HS-5 (cell line): ENCODE measurements around the gene NLRP8.
"Not testable (repeated sequence)": the region's sequence is repeated elsewhere in the genome, so short reads cannot be mapped to it uniquely, and the experiment has no call there.

Experiments used
- DNase-seq: peaks from one replicate; pipeline ENCODE4 v3.0.0-alpha.2; 2012; ENCODE audit warnings: low read depth

Gene NLRP8

DNA sequence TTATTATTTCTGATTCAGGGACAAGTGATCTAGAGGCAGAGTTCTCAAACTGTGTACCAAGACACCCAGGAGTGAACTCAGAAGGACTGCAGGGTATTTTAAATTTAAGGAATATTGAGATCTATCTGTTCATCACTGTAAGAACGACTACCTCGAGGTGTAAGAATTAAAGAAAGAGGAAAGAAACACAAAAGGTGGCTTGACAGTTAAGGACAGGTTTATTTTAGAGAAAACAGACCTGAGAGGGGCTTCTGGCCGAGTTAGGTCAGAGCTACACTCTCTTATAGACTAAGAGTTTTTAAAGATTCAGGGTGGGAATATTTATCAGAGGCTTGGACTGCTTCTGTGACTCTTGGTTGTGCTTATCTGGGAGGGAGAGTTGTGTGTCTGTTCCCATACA is 26.4 kb downstream of the NLRP8 start:
- no peak for DNase-seq

DNA sequence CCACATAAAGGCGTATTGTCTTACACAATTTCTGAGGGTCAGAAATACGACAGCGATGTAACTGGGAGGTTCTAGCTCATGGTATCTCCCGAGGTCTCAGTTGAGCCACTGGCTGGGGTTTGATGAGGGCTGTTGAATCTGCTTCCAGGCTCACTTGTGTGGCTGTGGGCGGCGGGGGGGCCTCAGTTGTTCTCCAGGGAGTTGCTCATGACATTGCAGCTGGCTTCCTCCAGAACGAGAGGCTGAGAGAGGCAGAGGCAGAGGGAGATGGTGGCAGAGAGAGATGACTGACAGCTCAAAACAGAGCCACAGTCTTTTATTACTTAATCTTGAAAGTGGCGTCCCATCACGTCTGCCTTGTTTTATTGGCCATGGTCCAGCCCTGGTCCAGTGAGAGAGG is 32.8 kb downstream of the NLRP8 start:
- no peak for DNase-seq

DNA sequence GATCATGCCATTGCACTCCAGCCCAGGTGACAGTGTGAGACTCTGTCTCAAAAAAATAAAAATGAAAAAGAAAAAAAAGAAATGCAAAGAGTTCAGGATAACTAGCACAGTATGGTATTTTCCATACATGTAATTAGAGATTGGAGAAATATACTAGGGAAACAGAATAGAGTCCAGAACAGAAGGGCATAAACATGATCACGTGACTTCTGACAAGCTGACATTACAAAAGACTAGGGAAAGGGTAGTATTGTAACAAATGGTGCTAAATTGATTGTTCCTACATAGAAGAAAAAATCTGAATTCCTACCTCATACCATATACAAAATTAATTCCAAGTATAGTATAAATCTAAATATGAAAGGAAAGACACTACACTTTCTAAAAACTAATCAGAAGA is 37.6 kb downstream of the NLRP8 start:
- DNase-seq: no peak

DNA sequence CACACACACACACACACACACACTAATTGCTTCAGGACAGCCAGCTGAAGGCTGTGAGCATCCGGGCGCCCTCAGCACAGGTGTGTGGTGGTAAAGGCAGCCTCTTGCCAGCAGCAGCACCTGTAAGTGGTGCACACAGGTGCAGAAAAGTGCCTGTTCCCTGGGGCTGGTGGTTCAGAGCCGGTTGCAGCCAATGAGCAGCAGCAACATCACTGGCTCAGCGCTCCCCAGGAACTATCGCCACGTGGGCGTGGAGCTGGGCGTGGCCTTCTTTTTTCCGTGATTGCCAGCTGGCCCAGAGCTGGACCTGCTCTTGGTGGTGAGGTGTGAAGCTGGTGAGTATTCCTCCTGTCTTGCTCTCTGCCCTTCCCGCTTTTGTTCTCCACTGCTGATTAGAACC is 38.9 kb downstream of the NLRP8 start, which contains the start of gene NLRP5:
TSS of gene NLRP5 (plus strand) at position 289 of the 400 bp plus-strand sequence.
- DNase-seq: no peak

DNA sequence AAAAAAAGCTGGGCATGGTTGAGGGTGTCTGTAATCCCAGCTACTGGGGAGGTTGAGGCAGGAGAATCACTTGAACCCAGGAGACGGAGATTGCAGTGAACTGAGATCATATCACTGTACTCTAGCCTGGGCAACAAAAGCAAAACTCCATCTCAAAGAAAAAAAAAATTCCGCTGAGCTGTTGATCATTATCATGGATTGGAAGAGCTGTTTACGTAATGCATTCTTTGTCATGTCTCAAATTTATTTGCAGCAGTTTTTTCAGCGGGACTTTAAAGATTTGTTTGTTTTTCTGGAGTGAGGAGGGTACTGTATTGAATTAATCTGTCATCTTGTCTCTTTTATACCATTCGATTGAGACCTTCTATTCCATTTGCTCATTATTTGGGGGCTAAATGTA is 43.2 kb downstream of the NLRP8 start:
- DNase-seq: no peak

DNA sequence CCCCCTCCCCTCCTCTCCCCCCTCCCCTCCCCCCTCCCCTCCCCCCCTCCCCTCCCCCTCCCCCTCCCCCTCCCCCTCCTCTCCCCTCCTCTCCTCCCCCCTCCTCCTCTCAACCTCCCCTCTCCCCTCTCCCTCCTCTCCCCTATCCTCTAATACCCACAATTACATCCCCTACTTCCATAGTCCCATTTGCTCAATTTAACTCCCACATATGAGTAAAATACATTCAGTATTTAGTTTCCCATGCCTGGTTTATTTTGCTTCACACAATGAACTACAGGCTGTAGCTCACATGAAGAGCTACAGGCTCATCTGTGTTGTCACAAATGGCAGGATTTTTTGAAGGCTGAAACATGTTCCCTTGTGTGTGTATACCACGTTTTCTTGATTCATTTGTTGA is 45.9 kb downstream of the NLRP8 start:
- no peak for DNase-seq

DNA sequence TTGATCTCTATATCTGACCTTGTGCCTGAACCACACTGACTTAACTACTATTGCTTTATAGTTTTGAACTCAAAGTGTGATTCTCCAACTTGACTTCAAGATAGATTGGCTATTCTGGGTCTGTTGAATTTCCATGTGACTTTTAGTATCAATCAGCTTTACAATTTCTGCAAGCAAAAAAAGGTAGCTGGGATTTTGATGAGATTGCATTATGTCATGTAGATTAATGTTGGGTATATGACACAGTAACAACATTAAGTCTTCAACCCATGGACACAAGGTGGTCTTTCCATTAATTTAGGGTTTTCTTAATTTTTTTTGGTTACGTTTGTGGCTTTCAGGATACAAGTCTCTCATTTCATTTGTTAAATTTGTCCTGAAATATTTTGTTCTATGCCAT is 67.1 kb downstream of the NLRP8 start:
- no peak for DNase-seq

DNA sequence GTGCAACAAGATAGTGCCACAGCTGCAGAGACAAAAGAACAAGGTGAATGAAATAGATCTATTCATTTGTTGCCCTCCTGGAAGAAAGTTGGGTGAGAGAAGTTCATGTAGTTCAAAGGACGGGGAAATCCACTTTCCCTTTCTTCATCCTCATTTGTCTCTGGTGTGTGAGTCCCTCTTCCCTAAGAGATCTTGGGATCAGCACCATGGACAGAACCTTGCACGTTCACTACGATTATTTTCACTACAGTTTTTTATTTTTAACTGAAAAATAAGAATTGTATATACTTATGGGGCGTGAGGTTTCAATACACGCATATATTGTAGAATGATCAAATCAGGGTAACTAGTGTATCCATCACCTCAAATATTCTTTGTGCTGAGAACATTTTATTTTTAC is 68.1 kb downstream of the NLRP8 start:
- no peak for DNase-seq

DNA sequence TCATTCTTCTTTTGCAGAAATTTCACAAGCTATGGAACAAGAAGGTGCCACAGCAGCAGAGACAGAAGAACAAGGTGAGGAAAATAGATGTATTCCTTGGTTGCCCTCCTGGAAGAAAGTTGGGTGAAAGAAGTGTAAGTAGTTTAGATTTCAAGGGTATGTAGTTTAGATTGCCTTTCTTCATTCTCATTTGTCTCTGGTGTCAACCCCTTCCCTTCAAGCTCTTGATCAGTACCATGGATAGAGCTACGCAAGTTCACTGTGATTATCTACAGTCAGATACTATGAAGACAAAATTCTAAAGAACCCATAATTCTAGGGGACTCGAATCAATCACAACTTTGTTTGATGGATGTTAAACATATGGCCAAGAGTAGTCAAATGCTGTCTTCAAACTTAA is 71.7 kb downstream of the NLRP8 start:
- not testable (repeated sequence) for DNase-seq

DNA sequence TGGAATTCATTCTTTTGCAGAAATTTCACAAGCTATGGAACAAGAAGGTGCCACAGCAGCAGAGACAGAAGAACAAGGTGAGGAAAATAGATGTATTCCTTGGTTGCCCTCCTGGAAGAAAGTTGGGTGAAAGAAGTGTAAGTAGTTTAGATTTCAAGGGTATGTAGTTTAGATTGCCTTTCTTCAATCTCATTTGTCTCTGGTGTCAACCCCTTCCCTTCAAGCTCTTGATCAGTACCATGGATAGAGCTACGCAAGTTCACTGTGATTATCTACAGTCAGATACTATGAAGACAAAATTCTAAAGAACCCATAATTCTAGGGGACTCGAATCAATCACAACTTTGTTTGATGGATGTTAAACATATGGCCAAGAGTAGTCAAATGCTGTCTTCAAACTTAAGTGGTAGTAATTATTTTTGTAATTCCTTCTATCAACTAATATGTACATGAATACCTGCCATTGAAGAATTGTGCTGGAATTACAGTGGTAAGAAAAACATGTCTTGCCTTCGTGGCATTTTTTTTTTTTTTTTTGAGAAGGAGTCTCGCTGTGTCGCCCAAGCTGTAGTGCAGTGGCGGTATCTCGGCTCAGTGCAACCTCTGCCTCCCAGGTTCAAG is 72.8 kb downstream of the NLRP8 start:
- DNase-seq: not testable (repeated sequence)

DNA sequence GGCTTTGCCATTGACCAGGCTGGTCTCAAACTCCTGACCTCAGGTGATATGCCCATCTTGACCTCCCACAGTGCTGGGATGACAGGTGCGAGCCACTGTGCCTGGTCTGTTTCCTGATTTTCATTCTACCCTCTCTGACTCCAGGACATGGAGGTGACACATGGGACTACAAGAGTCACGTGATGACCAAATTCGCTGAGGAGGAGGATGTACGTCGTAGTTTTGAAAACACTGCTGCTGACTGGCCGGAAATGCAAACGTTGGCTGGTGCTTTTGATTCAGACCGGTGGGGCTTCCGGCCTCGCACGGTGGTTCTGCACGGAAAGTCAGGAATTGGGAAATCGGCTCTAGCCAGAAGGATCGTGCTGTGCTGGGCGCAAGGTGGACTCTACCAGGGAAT is 79.1 kb downstream of the NLRP8 start:
- DNase-seq: no peak
